Measurements from ENCODE around the gene NRF1. TPM values are rescaled to one million over a fixed set of nuclear protein-coding genes. Genes with fewer than 3 reads are reported as not detected.

Gene NRF1
- total and polyA plus RNA-seq, 9 donors, result 11.5 to 33.5 (median 21.7) TPM

DNA sequence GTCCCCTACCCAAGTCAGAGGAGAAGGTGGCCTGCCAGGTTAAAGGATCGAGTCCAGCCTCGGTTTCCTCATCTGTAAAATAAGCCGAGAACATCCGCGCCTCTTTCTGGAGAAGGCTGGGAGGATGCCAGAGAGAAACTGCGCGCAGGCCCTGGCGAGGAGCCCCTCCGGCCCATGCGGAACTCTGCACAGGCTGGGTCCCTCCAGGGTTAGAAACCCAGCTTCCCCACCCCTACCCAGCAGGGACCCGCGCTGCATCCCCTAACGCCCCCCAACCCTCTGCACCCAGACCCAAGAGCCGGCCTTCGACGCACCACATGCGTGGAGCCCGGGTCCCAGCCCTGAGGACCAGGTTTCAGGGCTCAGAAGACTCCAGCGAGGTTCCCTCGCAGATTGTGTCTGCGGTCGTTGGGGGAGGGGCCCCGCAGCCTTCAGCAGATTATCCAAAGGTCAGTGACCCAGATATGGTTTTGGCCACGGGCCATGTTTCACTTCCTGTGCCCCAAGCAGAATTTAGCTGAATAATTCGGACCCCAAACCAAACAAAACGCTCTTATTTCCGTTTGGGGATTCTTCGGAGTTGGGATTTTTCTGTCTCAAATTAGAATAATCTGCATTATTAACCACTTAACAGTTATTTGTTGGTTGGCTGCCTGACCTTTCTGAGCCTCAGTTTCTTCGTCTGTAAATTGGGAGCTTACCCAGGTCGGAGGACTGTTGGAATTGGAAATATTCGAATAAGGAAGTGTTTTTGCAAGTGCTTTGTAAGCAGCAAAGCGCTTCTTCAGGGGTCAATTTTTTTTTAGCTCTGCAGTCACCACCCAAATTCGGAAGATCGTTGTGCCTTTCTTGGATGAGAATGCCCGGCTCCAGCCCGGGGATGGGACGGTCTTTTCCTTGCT is 173.5 kb downstream of the NRF1 start:
- Histone ChIP-seq H3K36me3 (no peaks in the 10 kb centered on the region), H3K9me3 (no peaks in the 10 kb centered on the region), H3K4me1 (ENCODE audit: insufficient read depth) (peaks cover 3% of the 10 kb centered on the region), H3K27me3 (peaks cover 10% of the 10 kb centered on the region), H3K4me3 (no peak overlapping the region), H3K27ac (no peak overlapping the region)
- intact Hi-C loops (cut with DNase I), result no loop called here
- TF ChIP-seq EP300 (IDR thresholded peaks at IDR 0.05) (no peak), POLR2A (IDR thresholded peaks at IDR 0.05) (no peak)
- TF ChIP-seq, protein P1, sequence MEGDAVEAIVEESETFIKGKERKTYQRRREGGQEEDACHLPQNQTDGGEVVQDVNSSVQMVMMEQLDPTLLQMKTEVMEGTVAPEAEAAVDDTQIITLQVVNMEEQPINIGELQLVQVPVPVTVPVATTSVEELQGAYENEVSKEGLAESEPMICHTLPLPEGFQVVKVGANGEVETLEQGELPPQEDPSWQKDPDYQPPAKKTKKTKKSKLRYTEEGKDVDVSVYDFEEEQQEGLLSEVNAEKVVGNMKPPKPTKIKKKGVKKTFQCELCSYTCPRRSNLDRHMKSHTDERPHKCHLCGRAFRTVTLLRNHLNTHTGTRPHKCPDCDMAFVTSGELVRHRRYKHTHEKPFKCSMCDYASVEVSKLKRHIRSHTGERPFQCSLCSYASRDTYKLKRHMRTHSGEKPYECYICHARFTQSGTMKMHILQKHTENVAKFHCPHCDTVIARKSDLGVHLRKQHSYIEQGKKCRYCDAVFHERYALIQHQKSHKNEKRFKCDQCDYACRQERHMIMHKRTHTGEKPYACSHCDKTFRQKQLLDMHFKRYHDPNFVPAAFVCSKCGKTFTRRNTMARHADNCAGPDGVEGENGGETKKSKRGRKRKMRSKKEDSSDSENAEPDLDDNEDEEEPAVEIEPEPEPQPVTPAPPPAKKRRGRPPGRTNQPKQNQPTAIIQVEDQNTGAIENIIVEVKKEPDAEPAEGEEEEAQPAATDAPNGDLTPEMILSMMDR (IDR thresholded peaks at IDR 0.05), result no peak
- WGBS, 3 donors, result 5 to 7% (median 7%) methylated on average over 29 to 37 of the region's 37 CpGs
- no peak for DNase-seq

DNA sequence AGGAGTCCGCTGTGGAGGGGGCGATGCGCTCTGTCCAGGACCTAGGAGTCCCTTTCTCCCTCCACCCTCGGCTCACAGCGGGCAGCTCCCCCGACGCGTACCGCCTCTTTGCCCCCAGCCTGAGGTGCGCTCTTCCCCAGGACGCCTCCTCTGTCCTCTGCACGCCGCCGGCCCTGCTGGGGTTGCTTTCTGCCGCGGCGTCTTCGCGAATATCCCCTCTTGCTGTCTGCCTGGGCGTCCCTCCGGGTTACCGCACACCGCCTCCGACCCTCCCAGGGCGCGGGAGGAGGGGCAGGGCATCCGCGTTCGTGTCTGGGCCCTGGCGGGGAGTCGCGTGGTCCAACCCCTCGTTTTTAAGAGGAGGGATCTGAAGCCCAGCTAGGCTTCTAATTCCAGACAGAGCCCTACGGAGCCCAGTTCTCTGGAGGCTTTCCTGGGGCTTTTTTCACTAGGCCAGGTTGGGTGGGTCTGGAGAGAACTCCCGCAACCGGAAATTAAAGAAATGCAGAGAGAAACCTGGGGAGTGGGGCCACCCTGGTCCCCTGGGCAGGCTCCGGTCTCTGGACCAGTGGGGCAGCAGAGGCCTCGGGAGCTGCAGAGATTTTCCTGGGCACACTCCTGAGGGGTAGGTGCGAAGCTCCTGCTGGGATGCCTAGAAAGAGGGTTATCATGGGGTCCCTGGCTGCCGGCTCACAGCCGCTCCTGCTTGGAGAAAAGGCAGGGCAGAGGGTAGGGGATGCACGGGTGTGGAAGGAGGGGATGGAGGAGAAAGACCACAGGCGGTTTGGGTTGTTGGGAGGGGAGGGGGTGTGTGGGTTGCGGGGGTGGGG is 174.4 kb downstream of the NRF1 start:
- intact Hi-C loops (cut with DNase I), result no loop called here
- peaks cover 10% of the 10 kb centered on the region for H3K27me3 ChIP-seq
- no peaks in the 10 kb centered on the region for H3K36me3 ChIP-seq
- H3K4me1 ChIP-seq (ENCODE audit: insufficient read depth), result peaks cover 3% of the 10 kb centered on the region
- no peaks in the 10 kb centered on the region for H3K9me3 ChIP-seq
- DNase-seq, result no peak
- no peak for TF ChIP-seq EP300 (IDR thresholded peaks at IDR 0.05)
- TF ChIP-seq POLR2A (IDR thresholded peaks at IDR 0.05), result no peak
- H3K4me3 ChIP-seq, result no peak overlapping the region
- 6 to 8% (median 7%) methylated on average over 42 to 44 of the region's 44 CpGs for WGBS, 3 donors
- no peak overlapping the region for H3K27ac ChIP-seq

DNA sequence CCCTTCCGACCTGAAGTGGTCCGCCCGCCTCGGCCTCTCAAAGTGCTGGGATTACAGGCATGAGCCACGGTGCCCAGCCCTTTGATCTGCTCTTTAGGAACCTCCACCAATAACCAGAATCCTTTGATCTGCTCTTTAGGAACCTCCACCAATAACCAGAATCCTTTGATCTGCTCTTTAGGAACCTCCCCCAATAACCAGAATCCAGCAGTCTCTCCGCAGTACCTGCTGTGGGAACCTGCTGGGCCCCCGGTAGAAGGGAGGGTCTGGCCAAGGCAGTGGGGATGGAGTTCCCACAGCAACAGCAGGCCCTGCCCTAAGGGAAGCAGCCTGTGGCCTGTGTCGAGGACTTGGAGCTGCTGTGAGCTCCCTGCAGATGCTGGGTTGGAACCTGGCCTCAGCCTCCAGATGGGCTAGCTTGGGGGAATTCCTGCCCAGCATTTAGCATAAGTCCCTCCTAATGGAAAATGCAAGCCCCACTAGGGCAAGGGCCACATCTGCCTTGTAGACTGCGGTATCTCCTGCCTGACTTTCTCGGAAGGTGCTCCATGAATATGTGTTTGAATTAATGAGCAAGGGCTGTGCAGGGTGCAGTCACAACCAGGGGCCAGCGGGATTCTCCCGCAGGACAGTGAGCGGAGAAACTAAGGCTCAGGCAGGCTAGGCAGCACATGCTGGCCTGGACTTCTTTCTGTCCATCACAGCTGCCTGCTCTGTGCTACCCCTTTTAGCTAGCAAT is 175.5 kb downstream of the NRF1 start:
- intact Hi-C loops (cut with DNase I), result no loop called here
- Histone ChIP-seq H3K4me3 (no peak overlapping the region), H3K27me3 (peaks cover 5% of the 10 kb centered on the region), H3K27ac (no peak overlapping the region), H3K36me3 (no peaks in the 10 kb centered on the region), H3K4me1 (ENCODE audit: insufficient read depth) (peaks cover 3% of the 10 kb centered on the region), H3K9me3 (no peaks in the 10 kb centered on the region)
- WGBS, 3 donors, result 52 to 70% (median 59%) methylated on average over 13 of the region's 13 CpGs
- no peak for DNase-seq
- TF ChIP-seq, protein P1 (IDR thresholded peaks at IDR 0.05), result no peak
- TF ChIP-seq POLR2A (IDR thresholded peaks at IDR 0.05) (no peak), EP300 (IDR thresholded peaks at IDR 0.05) (no peak)

DNA sequence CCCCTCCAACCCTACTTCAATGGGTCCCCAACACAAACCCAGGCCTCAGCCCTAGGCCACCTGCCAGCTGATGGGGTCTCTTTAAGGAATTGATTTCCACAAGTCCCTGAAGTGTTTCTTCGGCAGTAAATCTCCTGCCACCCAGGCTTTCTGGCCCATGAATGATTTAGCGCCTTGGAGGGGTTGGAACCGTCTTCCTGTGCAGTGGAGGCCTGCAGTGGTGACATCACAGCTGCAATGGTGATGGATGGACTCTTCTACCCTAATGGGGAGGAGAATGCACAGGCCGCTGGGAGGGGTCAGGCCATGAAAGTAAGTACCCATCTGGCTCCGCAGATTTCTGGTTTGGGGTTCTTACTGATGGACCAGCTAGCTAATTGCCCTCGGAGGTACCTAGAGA is 177.5 kb downstream of the NRF1 start:
- DNase-seq, result no peak
- TF ChIP-seq, protein P1 (IDR thresholded peaks at IDR 0.05), result no peak
- TF ChIP-seq POLR2A (IDR thresholded peaks at IDR 0.05) (no peak), EP300 (IDR thresholded peaks at IDR 0.05) (no peak)
- H3K9me3 ChIP-seq, result no peaks in the 10 kb centered on the region
- H3K36me3 ChIP-seq, result no peaks in the 10 kb centered on the region
- 89 to 91% (median 91%) methylated on average over 6 of the region's 6 CpGs for WGBS, 3 donors
- intact Hi-C loops (cut with DNase I), result no loop called here
- H3K27ac ChIP-seq, result no peak overlapping the region
- H3K4me3 ChIP-seq, result no peak overlapping the region
- H3K27me3 ChIP-seq, result no peaks in the 10 kb centered on the region
- peaks cover 3% of the 10 kb centered on the region for H3K4me1 ChIP-seq (ENCODE audit: insufficient read depth)

Data from ovary (tissue), 9 donors.